ENCODE results near the gene XRCC6.
A peak's percentile ranks its signal among the peaks of the same experiment; 100 is the strongest.

The XRCC6 gene

DNA sequence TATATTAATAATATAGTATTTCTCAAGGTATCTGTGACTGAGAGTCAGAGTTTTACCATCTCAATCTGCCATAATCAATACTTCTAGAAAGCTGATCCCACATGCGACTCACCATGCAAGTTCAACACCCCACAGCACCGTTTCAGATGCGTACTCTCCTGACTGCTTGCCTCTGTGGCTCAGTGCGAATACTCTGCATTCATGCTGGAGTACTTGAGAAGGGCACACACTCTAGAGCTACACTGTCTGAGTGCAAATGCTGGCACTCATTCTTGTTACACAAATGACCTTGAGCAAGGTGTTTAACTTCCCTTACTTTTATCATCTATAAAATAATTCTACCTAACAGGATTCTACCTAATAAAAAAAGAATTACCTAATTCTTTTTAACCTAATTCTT, 55.0 kb downstream of the XRCC6 start:
- no peak overlapping the region for H3K4me3 ChIP-seq (ENCODE audit: low read length)
- TF ChIP-seq ZNF274 (IDR thresholded peaks at IDR 0.05; ENCODE audit: low read depth, low read length) = no peak

- no peak for TF ChIP-seq ZNF274 (IDR thresholded peaks at IDR 0.05; ENCODE audit: low read depth, low read length)
Measured at GRCh38 chr22:41681616-41682015, 60.5 kb downstream of the XRCC6 start.

DNA sequence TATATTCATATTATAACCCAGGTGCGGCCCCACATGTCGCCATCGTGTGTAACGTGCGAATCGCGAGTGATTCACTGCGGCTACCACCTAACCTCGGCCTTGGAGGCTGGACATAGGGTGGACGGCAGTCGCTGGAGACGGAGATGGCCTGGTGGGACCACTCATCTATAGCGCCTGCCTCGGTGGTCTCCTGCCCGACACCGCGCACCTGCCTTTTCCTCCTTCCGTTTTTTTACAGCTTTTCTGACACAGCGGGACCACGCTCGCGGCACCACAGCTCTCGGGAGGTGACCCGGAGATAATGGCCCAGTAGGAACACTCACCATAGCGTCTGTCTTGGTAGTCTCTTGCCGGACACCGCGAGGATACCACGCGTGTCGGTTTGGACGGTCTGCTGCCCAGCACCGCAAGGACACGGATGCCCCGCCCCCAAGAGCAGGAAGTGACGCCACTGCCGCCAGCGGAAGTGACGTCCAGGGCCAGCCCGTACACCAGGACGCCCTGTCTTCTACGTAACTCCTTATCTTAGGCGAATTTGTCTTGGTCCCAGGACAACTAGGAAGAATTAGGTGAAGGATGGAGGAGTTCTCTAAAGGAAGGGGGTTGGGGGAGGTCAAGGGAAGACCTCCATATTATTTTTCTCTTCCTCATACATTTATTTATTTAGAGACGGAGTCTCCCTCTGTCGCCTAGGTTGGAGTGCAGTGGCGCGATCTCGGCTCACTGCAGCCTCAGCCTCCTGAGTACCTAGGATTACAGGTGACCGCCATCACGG, 61.1 kb downstream of the XRCC6 start:
- no peak for TF ChIP-seq ZNF274 (IDR thresholded peaks at IDR 0.05; ENCODE audit: low read depth, low read length)
- H3K4me3 ChIP-seq (ENCODE audit: low read length) = peak overlapping the region; percentile 86

More at GRCh38 chr22:41681616-41682015, 60.5 kb downstream of the XRCC6 start:
- peak overlapping the region; percentile 86 for H3K4me3 ChIP-seq (ENCODE audit: low read length)

- no peak for TF ChIP-seq ZNF274 (IDR thresholded peaks at IDR 0.05; ENCODE audit: low read depth, low read length)
Measured at GRCh38 chr22:41683052-41683451, 62.0 kb downstream of the XRCC6 start.

GRCh38 chr22:41683616-41684015, 62.5 kb downstream of the XRCC6 start:
- no peak for TF ChIP-seq ZNF274 (IDR thresholded peaks at IDR 0.05; ENCODE audit: low read depth, low read length)
- H3K4me3 ChIP-seq (ENCODE audit: low read length) = no peak overlapping the region

More at GRCh38 chr22:41683052-41683451, 62.0 kb downstream of the XRCC6 start:
- H3K4me3 ChIP-seq (ENCODE audit: low read length) = peak overlapping the region; percentile 86; the same call in 1 of the 2 replicates

- H3K4me3 ChIP-seq (ENCODE audit: low read length) = no peak overlapping the region
- TF ChIP-seq ZNF274 (IDR thresholded peaks at IDR 0.05; ENCODE audit: low read depth, low read length) = no peak
Measured at GRCh38 chr22:41684194-41684593, 63.1 kb downstream of the XRCC6 start.

- H3K4me3 ChIP-seq (ENCODE audit: low read length) = peak overlapping the region; percentile 89
Measured at GRCh38 chr22:41686890-41687289, 65.8 kb downstream of the XRCC6 start.

DNA sequence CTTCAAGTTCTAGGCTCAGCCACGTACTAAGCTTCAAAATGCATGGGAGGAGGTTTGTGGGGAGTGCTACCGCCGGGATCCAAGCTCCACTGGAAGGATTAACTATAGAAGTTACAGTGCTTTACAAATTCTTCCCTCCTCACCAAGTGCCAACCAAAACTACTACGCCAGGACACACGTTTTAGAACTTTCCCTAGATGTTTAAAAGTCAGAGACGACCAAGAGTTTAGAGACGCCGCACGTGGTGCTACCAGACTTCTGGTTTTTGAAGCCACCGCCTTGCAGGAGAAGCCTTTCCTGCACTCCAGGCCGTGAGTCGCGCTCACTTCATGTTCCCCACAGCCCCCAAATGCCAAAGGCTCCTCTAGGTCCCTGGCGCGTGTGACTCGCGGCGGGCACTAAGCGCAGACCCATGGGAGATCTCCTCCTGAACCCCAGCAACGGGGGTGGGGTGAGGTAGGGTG, 66.8 kb downstream of the XRCC6 start:
- H3K4me3 ChIP-seq (ENCODE audit: low read length) = peak overlapping the region; percentile 89
- no peak for TF ChIP-seq ZNF274 (IDR thresholded peaks at IDR 0.05; ENCODE audit: low read depth, low read length)

- TF ChIP-seq ZNF274 (IDR thresholded peaks at IDR 0.05; ENCODE audit: low read depth, low read length) = no peak
- peak within 1 kb of the TSS; percentile 89 for H3K4me3 ChIP-seq (ENCODE audit: low read length)
Measured at GRCh38 chr22:41688365-41689211, 67.5 kb downstream of the XRCC6 start, which contains the start of gene SNU13. TSS of gene SNU13 (minus strand) at chr22:41688867. CDS start at chr22:41688796, 71 bp downstream.

DNA sequence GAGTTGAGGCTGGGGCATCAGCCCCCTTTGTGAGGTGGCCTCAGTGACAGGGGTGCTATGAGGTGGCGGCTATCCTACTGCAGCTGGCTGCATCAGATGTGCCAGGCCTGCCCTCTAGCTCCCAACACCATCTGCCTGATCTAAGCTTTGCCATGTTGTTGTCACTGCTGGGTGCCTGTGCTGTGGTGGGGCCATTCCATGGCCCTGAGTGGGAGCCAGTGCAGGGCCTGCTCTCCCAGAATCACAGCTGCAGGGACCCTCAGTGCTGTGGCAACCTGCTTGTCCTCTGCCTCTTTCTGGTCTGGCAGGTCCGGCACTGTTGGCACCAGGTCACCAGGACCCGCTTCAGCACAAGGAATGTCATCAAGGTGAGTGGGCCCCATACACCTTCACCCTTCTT, 69.4 kb downstream of the XRCC6 start:
- TF ChIP-seq ZNF274 (IDR thresholded peaks at IDR 0.05; ENCODE audit: low read depth, low read length) = no peak
- H3K4me3 ChIP-seq (ENCODE audit: low read length) = no peak overlapping the region

DNA sequence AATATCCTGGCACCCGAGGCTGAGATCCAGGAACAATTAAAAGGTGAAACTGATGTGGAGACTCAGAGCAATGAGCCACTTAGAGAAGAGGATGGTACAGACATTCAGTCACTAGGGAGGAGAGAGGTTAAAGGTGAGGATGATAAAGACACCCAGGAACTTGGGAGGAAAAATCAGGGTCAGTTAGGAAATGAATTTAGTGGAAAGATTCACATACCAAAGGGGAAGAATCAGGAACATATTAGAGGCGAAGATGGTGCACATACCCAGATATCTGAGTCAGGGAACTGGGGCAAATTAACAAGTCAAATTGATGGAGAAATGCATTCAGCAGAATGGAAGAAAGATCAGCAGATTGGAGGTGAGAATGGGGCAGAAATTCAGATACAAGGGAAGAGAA, 74.1 kb downstream of the XRCC6 start:
- TF ChIP-seq ZNF274 (IDR thresholded peaks at IDR 0.05; ENCODE audit: low read depth, low read length) = no peak
- no peak overlapping the region for H3K4me3 ChIP-seq (ENCODE audit: low read length)

DNA sequence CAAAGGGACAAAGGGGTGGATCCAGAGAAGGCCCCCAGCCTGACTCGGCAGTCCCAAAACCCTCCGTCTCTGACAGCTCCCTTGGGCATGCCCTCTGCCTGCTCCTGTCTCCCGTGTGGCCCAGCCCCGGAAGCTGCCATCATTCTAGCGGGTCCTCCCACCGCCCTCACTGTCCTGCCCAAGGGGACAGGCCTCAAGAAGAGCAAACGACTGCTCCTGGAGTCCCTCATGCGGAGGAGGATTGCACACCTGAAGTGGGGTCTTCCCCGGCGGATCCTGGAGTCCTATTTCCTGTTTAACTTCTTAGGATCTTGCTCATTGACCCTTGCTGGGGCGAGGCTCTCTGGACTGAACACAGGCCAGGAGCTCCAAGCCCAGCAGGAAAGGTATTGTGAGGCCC, 75.6 kb downstream of the XRCC6 start:
- H3K4me3 ChIP-seq (ENCODE audit: low read length) = no peak overlapping the region
- no peak for TF ChIP-seq ZNF274 (IDR thresholded peaks at IDR 0.05; ENCODE audit: low read depth, low read length)

DNA sequence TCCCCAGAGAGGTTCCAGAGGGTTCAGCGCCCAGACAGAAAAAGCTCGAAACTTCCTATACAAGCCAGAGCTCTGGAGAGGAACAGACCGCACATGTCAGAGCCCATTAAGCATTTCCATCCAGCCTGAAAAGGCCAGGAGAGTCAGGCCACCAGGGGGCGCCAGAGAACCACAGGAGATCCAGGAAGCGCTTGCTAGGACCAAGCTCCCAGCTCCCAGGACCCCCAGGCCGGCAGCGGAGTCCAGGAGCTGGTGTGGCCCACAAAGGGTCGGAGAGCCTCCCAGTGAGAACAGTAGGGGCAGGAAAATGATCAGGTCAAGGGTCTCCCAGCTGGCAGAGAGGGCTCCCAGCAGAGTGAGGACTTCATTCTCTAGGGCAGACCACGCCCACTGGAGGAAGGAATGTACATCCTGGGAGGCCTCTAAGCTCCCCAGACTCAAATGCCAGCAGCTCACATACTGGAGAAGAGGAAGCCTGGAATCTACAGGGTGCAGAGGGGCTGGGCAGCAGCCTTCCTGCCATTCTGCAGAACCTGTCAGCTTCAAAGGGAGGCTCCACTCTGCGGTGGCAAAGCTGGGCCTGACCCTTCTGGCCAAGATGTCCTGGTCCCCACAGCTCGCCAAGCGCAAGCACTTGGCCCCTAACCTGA, 76.2 kb downstream of the XRCC6 start:
- H3K4me3 ChIP-seq (ENCODE audit: low read length) = no peak overlapping the region
- no peak for TF ChIP-seq ZNF274 (IDR thresholded peaks at IDR 0.05; ENCODE audit: low read depth, low read length)
